GM19395 (cell line): ENCODE measurements around the gene LCP2.
A peak's percentile ranks its signal among the peaks of the same experiment; 100 is the strongest.

Source experiments
- ATAC-seq: cut with Tn5 transposase; IDR thresholded peaks from one replicate; pipeline ENCODE4 v1.9.1; 2021; ENCODE audit warnings: mild to moderate bottlenecking, moderate library complexity; ENCODE audit not compliant: unreplicated experiment

The LCP2 gene

GRCh38 chr5:170296935-170297588 is 515 bp downstream of the LCP2 start:
- peak; percentile 57 for ATAC-seq

DNA sequence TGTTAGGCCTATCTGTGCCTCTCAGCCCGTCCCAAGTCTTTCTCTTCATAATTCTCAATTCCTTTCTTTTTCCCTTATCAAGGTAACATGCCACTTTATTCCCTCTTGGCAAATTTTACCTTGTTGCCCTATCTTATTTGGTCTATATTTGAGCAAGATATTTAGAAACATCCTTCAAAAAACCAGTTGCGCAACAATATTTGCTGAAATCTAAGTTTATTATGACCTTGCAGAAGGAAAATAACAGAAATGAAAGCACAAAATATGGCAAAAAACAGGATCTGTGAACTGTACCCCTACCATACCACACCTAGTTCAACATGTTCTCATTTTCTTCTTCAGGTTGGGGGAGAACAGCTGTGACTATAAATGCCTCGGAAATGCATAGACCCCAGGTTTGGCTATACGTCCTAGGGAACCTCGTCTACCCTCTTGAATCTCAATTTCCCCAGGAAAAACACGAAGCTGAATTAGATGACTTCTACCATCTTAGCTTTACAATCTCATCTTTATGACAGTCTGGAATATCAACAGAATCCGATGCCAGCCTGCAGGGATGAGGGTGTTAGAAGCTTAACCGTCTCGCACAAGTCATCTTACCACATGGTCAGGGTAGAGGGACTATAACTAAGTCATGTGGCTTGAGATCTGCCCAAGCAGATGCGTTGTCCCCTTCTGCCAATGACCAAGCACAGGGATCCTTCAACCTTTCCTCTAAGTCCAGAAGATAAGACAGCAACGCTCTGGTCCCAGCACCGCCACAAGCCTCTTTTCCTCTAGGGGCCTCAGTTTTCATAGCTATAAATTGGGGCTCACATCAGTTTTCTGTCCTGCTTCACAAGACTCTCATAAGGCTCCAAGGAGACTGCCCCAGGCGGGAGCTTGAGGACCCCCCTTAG is 1.3 kb downstream of the LCP2 start:
- peak; percentile 4 for ATAC-seq

GRCh38 chr5:170294556-170294955 is 3.0 kb downstream of the LCP2 start:
- no peak for ATAC-seq

GRCh38 chr5:170294057-170294456 is 3.5 kb downstream of the LCP2 start:
- ATAC-seq = no peak

DNA sequence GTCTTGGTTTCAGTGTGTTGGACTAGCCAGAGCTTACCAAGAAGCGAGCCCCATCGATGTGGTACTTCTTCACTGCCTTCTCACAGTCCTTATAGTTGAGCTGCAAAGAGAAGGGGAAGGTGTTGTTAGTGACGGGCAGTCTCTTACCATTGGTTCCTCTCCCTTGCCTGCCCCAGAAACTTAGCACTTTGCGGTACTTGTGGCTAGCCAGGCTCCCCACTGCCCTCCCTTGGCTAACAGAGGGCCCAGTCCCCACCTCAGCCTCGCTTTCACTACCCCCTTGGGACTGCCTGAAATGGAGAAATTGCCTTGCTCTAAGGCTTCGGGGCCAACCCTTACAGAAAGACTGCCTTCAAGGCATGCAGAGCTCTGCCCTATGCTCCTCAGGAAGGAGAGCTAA is 4.3 kb downstream of the LCP2 start:
- peak; percentile 79 for ATAC-seq

- no peak for ATAC-seq
Measured at GRCh38 chr5:170292179-170293104, 5.1 kb downstream of the LCP2 start.

GRCh38 chr5:170290498-170290897 is 7.1 kb downstream of the LCP2 start:
- no peak for ATAC-seq

- ATAC-seq = no peak
Measured at GRCh38 chr5:170289764-170290163, 7.8 kb downstream of the LCP2 start.

DNA sequence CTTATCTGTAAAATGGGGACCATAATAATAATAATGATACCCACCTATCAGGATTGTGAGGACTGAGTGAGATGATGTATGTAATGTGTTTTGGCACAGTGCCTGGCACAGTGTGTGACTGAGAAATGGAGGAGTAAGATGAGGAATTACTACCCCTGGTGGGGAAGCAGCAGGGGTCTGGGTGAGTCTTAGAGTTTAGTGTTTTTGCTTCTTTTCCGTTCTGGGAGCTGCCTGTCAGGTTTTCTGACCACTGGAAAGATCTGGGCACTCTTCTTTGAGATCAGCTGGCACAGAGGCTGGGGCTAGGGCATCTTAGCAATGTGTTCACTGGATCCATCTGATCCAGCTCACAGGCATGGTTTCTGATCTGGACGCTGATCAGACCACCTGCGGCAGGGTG is 8.5 kb downstream of the LCP2 start:
- no peak for ATAC-seq

DNA sequence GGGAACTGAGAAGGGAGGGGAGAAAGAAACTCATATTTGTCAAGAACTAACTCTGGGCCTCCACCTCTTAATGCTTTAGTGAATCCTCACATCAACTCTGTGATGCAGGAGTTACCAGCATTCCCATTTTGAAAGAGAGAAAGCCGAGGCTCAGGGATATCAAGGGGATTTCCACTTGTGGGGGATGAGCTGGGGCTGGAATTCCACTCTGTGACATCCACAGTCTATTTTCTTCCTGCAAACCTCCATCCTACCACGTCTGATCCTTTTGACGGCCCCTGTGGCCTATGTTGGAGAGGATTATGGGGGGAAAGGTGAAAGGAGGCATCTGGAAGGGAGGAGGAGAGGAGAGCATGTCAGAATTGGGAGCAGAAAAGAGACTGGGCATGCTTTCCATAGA is 9.0 kb downstream of the LCP2 start:
- ATAC-seq = no peak

GRCh38 chr5:170288151-170288550 is 9.4 kb downstream of the LCP2 start:
- ATAC-seq = no peak

DNA sequence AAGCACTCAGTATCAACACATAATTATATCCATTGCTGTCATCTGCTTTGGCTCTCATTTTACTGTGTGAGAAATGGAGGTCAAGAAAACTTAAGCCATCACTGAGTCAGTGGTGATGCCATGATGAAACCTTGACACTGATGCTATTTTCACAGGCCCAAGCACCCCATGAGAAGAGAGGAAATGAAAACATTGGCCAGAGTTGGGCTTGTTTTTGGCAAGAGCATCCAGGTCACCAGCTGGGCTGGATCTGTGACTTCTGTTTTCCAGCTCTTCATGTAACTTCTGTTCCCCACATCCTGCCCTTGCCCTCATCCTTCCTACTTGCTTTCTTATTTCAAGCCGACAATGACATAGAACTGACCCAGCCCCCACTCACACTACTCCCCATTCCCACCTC is 10.0 kb downstream of the LCP2 start:
- ATAC-seq = no peak

- ATAC-seq = no peak
Measured at GRCh38 chr5:170286386-170286925, 11.1 kb downstream of the LCP2 start.

GRCh38 chr5:170285181-170285580 is 12.4 kb downstream of the LCP2 start:
- ATAC-seq = no peak

- ATAC-seq = no peak
Measured at GRCh38 chr5:170284231-170284630, 13.3 kb downstream of the LCP2 start.

- ATAC-seq = no peak
Measured at GRCh38 chr5:170283296-170283695, 14.3 kb downstream of the LCP2 start.

DNA sequence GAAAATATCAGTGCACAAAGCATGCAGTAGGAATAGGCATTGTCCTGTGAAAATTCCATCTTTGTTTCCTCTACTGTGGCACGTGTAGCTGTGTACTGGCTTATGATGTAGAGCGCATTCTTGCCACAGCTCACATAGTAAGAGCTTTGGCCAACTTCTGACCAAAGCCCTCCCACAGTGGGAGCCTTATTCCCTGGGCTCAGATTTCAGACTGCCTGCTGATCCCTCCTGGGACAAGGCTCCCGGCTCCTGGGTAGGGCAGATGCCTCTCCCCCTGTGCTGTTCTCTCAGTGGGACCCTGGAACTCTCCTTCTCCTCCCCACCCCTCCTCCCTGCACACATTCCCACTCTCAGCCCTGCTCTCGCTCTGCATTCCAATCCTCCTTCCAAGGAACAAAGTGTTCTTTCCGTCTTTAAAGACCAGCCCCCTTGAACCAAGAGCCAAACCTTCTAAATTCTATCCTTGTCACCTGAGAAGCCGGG is 17.5 kb downstream of the LCP2 start:
- ATAC-seq = no peak

- no peak for ATAC-seq
Measured at GRCh38 chr5:170279459-170279817, 18.1 kb downstream of the LCP2 start.

- ATAC-seq = peak; percentile 88
Measured at GRCh38 chr5:170278611-170279458, 18.7 kb downstream of the LCP2 start.

GRCh38 chr5:170277867-170278281 is 19.7 kb downstream of the LCP2 start:
- no peak for ATAC-seq
